ENCODE results near the gene SPAG6.

Gene SPAG6

DNA sequence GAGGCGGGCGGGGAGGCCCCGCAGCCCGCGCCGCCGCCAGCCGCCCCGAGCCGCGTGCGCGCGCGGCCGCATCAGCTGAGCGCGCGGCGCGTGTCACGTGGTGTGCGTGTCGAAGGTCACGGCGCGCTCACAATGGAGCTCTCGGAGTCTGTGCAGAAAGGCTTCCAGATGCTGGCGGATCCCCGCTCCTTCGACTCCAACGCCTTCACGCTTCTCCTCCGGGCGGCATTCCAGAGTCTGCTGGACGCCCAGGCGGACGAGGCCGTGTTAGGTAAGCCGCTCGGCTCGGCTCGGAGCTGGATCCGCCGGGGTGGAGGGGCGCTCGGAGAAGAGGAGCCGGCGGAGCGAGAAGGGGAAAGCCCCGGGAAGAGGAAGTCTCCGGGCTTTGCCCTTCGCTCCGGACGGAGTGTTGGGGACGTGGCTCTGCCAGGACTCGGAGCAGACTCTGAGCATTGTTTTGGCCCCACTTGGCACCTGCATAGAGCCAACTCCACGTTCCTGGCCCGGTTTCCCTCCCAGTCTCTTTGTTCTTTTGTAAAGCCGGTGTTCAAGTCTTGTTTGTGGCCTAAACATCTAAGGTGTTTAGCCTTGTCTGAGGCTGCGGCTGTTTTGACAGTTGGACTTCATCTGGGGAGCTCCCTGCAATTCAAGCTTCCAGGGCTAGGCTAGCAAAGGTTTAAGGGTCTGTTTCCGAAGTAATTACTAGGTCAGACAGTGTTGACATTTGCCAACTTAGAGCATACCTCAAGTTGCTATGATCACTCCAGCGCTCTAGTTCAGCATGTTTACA is 28.8 kb upstream of the SPAG6 start, which contains the start of gene COMMD3:
Gene COMMD3 (plus strand): TSS at position 103 of the 790 bp plus-strand sequence. CDS start 30 bp downstream, at position 133.
- peak within 1 kb of the TSS; percentile 87 for H3K9ac ChIP-seq (ENCODE audit: low read length)
- DNase-seq, result peak; percentile 89
- peak within 1 kb of the TSS; percentile 82 for H3K27ac ChIP-seq (ENCODE audit: low read length)
- peaks cover 22% of the 10 kb centered on the region for H3K4me1 ChIP-seq (ENCODE audit: low read length)
- H3F3A ChIP-seq (ENCODE audit: insufficient read depth, low read length), result peaks cover 30% of the 10 kb centered on the region
- H3K27me3 ChIP-seq (replicated peaks; ENCODE audit: insufficient read depth, low read length), result 0 out of 2 replicates have a peak, but pooled peaks cover 4% of the 10 kb centered on the region
- H3K4me3 ChIP-seq (ENCODE audit: low read length), result peak within 1 kb of the TSS; percentile 86
- H3K4me2 ChIP-seq (ENCODE audit: low read depth, low read length), result peak within 1 kb of the TSS; percentile 91
- H2AFZ ChIP-seq (ENCODE audit: low read length), result peak within 1 kb of the TSS; percentile 88
- no peaks in the 10 kb centered on the region for H3K9me2 ChIP-seq (replicated peaks; ENCODE audit: insufficient read depth, low read length)
- H3K79me2 ChIP-seq (ENCODE audit: low read length), result peaks cover 34% of the 10 kb centered on the region
- H3K36me3 ChIP-seq (replicated peaks; ENCODE audit: insufficient read depth, low read length), result no peaks in the 10 kb centered on the region
- no peak for TF ChIP-seq EZH2 (optimal IDR thresholded peaks at IDR 0.05; ENCODE audit: low read depth, low read length)
- H3K9me3 ChIP-seq (replicated peaks; ENCODE audit: insufficient read depth, low read length), result no peaks in the 10 kb centered on the region
- H4K20me1 ChIP-seq (ENCODE audit: insufficient read depth, low read length), result no peaks in the 10 kb centered on the region

DNA sequence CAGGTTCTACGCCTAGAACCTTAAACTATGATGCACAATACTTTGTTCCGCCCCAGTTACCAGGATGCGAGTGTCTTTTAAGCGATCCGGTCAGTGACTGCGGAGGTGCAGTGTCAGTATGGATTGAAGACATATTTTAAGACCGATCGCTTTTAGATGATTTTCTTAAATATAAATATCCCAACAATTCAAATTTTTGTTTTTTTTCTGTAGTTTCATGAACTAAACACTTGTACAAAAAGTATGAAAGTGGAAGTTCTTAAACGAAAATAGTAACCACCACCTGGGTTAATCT is 28.3 kb upstream of the SPAG6 start:
- H3K27me3 ChIP-seq (replicated peaks; ENCODE audit: insufficient read depth, low read length), result peaks cover 6% of the 10 kb centered on the region
- H3K36me3 ChIP-seq (replicated peaks; ENCODE audit: insufficient read depth, low read length), result no peaks in the 10 kb centered on the region
- H3F3A ChIP-seq (ENCODE audit: insufficient read depth, low read length), result peaks cover 30% of the 10 kb centered on the region
- no peaks in the 10 kb centered on the region for H3K9me3 ChIP-seq (replicated peaks; ENCODE audit: insufficient read depth, low read length)
- no peaks in the 10 kb centered on the region for H3K9me2 ChIP-seq (replicated peaks; ENCODE audit: insufficient read depth, low read length)
- peak overlapping the region; percentile 64 for H3K4me3 ChIP-seq (ENCODE audit: low read length)
- TF ChIP-seq, protein P1, sequence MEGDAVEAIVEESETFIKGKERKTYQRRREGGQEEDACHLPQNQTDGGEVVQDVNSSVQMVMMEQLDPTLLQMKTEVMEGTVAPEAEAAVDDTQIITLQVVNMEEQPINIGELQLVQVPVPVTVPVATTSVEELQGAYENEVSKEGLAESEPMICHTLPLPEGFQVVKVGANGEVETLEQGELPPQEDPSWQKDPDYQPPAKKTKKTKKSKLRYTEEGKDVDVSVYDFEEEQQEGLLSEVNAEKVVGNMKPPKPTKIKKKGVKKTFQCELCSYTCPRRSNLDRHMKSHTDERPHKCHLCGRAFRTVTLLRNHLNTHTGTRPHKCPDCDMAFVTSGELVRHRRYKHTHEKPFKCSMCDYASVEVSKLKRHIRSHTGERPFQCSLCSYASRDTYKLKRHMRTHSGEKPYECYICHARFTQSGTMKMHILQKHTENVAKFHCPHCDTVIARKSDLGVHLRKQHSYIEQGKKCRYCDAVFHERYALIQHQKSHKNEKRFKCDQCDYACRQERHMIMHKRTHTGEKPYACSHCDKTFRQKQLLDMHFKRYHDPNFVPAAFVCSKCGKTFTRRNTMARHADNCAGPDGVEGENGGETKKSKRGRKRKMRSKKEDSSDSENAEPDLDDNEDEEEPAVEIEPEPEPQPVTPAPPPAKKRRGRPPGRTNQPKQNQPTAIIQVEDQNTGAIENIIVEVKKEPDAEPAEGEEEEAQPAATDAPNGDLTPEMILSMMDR (IDR thresholded peaks at IDR 0.05; ENCODE audit: low read length), result no peak
- no peak for TF ChIP-seq EZH2 (optimal IDR thresholded peaks at IDR 0.05; ENCODE audit: low read depth, low read length)
- TF ChIP-seq EZH2phosphoT487 (IDR thresholded peaks at IDR 0.05; ENCODE audit: low read length), result no peak
- no peaks in the 10 kb centered on the region for H4K20me1 ChIP-seq (ENCODE audit: insufficient read depth, low read length)
- H3K9ac ChIP-seq (ENCODE audit: low read length), result peak overlapping the region; percentile 70
- peak overlapping the region; percentile 88; the same call in 1 of the 2 replicates for H2AFZ ChIP-seq (ENCODE audit: low read length)
- H3K4me2 ChIP-seq (ENCODE audit: low read depth, low read length), result peak overlapping the region; percentile 82
- H3K27ac ChIP-seq (ENCODE audit: low read length), result peak overlapping the region; percentile 82
- H3K79me2 ChIP-seq (ENCODE audit: low read length), result peaks cover 35% of the 10 kb centered on the region
- peak; percentile 70 for DNase-seq
- H3K4me1 ChIP-seq (ENCODE audit: low read length), result peaks cover 22% of the 10 kb centered on the region

DNA sequence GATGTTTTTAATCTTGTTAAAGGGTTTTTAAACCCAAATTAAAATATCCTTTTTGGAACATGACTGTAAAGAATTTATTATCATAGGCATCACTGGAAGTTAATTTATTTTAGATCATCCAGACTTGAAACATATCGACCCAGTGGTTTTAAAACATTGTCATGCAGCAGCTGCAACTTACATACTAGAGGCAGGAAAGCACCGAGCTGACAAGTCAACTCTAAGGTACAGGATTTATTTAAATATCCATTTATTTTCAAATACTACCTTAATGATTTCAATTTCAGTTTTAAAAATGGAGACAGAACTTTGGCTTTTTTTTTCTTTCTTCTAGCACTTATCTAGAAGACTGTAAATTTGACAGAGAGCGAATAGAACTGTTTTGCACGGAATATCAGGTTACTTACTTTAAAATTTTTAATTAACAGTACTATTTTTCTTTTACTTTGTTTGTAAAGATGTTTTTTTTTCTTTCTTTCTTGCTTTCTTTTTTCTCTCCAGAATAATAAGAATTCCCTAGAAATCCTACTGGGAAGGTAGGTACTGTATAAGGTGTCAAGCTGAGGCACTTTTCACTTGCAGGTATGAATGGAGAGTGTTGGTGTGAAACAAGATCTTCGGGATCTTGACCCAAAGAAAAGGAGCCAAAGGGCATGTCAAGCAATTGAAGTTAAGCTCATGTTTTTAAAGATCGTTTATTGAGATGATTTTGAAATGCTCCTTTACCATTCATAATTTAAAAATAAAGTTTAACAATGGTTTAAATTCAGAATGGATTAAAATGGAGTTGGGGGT is 27.3 kb upstream of the SPAG6 start:
- Histone ChIP-seq H3K36me3 (replicated peaks; ENCODE audit: insufficient read depth, low read length) (no peaks in the 10 kb centered on the region), H3K79me2 (ENCODE audit: low read length) (peaks cover 45% of the 10 kb centered on the region), H3K9me3 (replicated peaks; ENCODE audit: insufficient read depth, low read length) (no peaks in the 10 kb centered on the region), H2AFZ (ENCODE audit: low read length) (no peak overlapping the region), H3K9me2 (replicated peaks; ENCODE audit: insufficient read depth, low read length) (no peaks in the 10 kb centered on the region), H3K9ac (ENCODE audit: low read length) (peak overlapping the region; percentile 70), H3K4me2 (ENCODE audit: low read depth, low read length) (peak overlapping the region; percentile 82), H3K4me1 (ENCODE audit: low read length) (peaks cover 22% of the 10 kb centered on the region), H3F3A (ENCODE audit: insufficient read depth, low read length) (peaks cover 30% of the 10 kb centered on the region), H4K20me1 (ENCODE audit: insufficient read depth, low read length) (no peaks in the 10 kb centered on the region), H3K27ac (ENCODE audit: low read length) (peak overlapping the region; percentile 82), H3K27me3 (replicated peaks; ENCODE audit: insufficient read depth, low read length) (peaks cover 15% of the 10 kb centered on the region), H3K4me3 (ENCODE audit: low read length) (peak overlapping the region; percentile 64)
- DNase-seq, result peak; percentile 62
- TF ChIP-seq EZH2phosphoT487 (IDR thresholded peaks at IDR 0.05; ENCODE audit: low read length), result no peak
- TF ChIP-seq, protein P1 (IDR thresholded peaks at IDR 0.05; ENCODE audit: low read length), result no peak
- TF ChIP-seq EZH2 (optimal IDR thresholded peaks at IDR 0.05; ENCODE audit: low read depth, low read length), result no peak
